H1 (cell line): Measurements from ENCODE around the gene MTMR6. TPM values are rescaled to one million over a fixed set of nuclear protein-coding genes. Genes with fewer than 3 reads are reported as not detected.

Source experiments
- CTCF ChIA-PET: fragments of 300-600 bp; sonication (Branson Sonifier 250); formaldehyde crosslinking; loops from one replicate; lab custom pipeline; 2021; ENCODE audit not compliant: partially characterized antibody; lab: Charles Lee
- POLR2A ChIA-PET: fragments of 300-600 bp; sonication (Branson Sonifier 250); formaldehyde crosslinking; loops from one replicate; lab custom pipeline; 2021; ENCODE audit warnings: inconsistent platforms; ENCODE audit not compliant: partially characterized antibody; lab: Charles Lee
- DNase-seq, 2 experiments: peaks; one replicate each; pipeline versions ENCODE4 v3.0.0 to v3.0.0-alpha.2; 2010 to 2022; ENCODE audit warnings: low spot score in 2 of 2, low read depth in 1 of 2, mixed read lengths in 1 of 2
- FAIRE-seq: peaks from 2 replicates; lab custom pipeline; 2011; peaks lifted over from hg19 to GRCh38; lab: Jason Lieb, UNC
- H2AFZ ChIP-seq: 2 replicates; pipeline ENCODE4 v1.8.1; 2012; ENCODE audit warnings: low read length, inconsistent platforms
- H2AK5ac ChIP-seq: 2 replicates; pipeline ENCODE4 v1.6.1; 2013; ENCODE audit warnings: low read depth, low read length
- H2BK120ac ChIP-seq: replicated peaks from 2 replicates; pipeline ENCODE3; 2013; ENCODE audit warnings: low read depth, low read length, inconsistent platforms
- H2BK12ac ChIP-seq: 2 replicates; pipeline ENCODE4 v1.6.1; 2013; ENCODE audit warnings: low read depth, low read length
- H2BK15ac ChIP-seq: 2 replicates; pipeline ENCODE4 v1.6.1; 2013; ENCODE audit warnings: low read length
- H2BK20ac ChIP-seq: 2 replicates; pipeline ENCODE4 v1.6.1; 2013; ENCODE audit warnings: low read length
- H2BK5ac ChIP-seq: 2 replicates; pipeline ENCODE4 v1.6.1; 2013; ENCODE audit warnings: low read depth, low read length
- H3K14ac ChIP-seq: 2 replicates; pipeline ENCODE4 v1.6.1; 2013; ENCODE audit warnings: inconsistent platforms; ENCODE audit not compliant: insufficient read length
- H3K18ac ChIP-seq: 2 replicates; pipeline ENCODE4 v1.6.1; 2013; ENCODE audit warnings: low read length; ENCODE audit errors: extremely low read depth
- H3K23ac ChIP-seq: 2 replicates; pipeline ENCODE4 v1.6.1; 2013; ENCODE audit warnings: inconsistent platforms; ENCODE audit not compliant: insufficient read length
- H3K23me2 ChIP-seq: 2 replicates; pipeline ENCODE4 v1.6.1; 2013; ENCODE audit warnings: low read depth, low read length
- H3K27ac ChIP-seq: 2 replicates; pipeline ENCODE4 v1.6.1; 2011; ENCODE audit warnings: low read depth, low read length, inconsistent platforms
- H3K27me3 ChIP-seq, 4 experiments: replicated peaks in 1 of 4; 1 replicate in 1 of 4; 2 replicates in 3 of 4; pipeline versions ENCODE4 v1.6.1 to v1.8.1; 2011 to 2013; ENCODE audit warnings: low read length in 3 of 4, mild to moderate bottlenecking in 3 of 4, inconsistent platforms in 2 of 4, mixed read lengths in 2 of 4, moderate library complexity in 1 of 4; ENCODE audit not compliant: control insufficient read depth in 3 of 4, insufficient read depth in 3 of 4; ENCODE audit errors: extremely low read depth in 1 of 4
- H3K36me3 ChIP-seq, 4 experiments: 2 replicates each; pipeline versions ENCODE4 v1.6.1 to v1.8.1; 2011 to 2013; ENCODE audit warnings: mild to moderate bottlenecking in 4 of 4, low read length in 3 of 4, moderate library complexity in 2 of 4, control low read depth in 1 of 4, inconsistent platforms in 1 of 4; ENCODE audit not compliant: insufficient read depth in 4 of 4, control insufficient read depth in 2 of 4
- H3K4ac ChIP-seq: replicated peaks from 2 replicates; pipeline ENCODE3; 2013; ENCODE audit warnings: low read length, low read depth, mixed read lengths, inconsistent platforms; ENCODE audit not compliant: insufficient read length
- H3K4me1 ChIP-seq, 4 experiments: replicated peaks in 1 of 4; 1 replicate in 1 of 4; 2 replicates in 3 of 4; pipeline versions ENCODE4 v1.6.1 to v1.8.1; 2011 to 2013; ENCODE audit warnings: low read length in 3 of 4, inconsistent platforms in 2 of 4, mixed read lengths in 1 of 4; ENCODE audit not compliant: insufficient read depth in 4 of 4, control insufficient read depth in 3 of 4
- H3K4me2 ChIP-seq, 2 experiments: 2 replicates each; pipeline versions ENCODE4 v1.6.1 to v1.8.1; 2011 to 2013; ENCODE audit warnings: low read depth in 2 of 2, low read length in 2 of 2, control low read depth in 1 of 2, inconsistent platforms in 1 of 2, mild to moderate bottlenecking in 1 of 2; ENCODE audit not compliant: insufficient read depth in 1 of 2
- H3K4me3 ChIP-seq, 4 experiments: fragments of 200-600, 300-600 bp in 1 of 4; sonication (generic), shearing (Covaris generic), sonication (Bioruptor Twin) in 1 of 4; 2 replicates each; pipeline versions ENCODE4 v1.5.1 to v1.8.1; 2011 to 2016; ENCODE audit warnings: low read length in 4 of 4, low read depth in 3 of 4, control low read depth in 2 of 4, inconsistent platforms in 2 of 4, mild to moderate bottlenecking in 2 of 4, mixed read lengths in 1 of 4, moderate library complexity in 1 of 4; ENCODE audit not compliant: insufficient read depth in 2 of 4; ENCODE audit errors: extremely low read depth in 1 of 4
- H3K56ac ChIP-seq: replicated peaks from 2 replicates; pipeline ENCODE3; 2013; ENCODE audit warnings: low read depth, mild to moderate bottlenecking, mixed read lengths, low read length, inconsistent platforms; ENCODE audit not compliant: insufficient read length
- H3K79me1 ChIP-seq: 2 replicates; pipeline ENCODE4 v1.6.1; 2013; ENCODE audit warnings: low read depth, low read length, control low read depth
- H3K79me2 ChIP-seq, 2 experiments: 2 replicates each; pipeline versions ENCODE4 v1.6.1 to v1.8.1; 2012 to 2013; ENCODE audit warnings: low read length in 2 of 2, mild to moderate bottlenecking in 2 of 2, inconsistent platforms in 1 of 2; ENCODE audit not compliant: insufficient read depth in 2 of 2, control insufficient read depth in 1 of 2
- H3K9ac ChIP-seq, 4 experiments: replicated peaks in 1 of 4; 1 replicate in 1 of 4; 2 replicates in 3 of 4; pipeline versions ENCODE4 v1.6.1 to v1.8.1; 2011 to 2013; ENCODE audit warnings: low read depth in 3 of 4, low read length in 3 of 4, control low read depth in 2 of 4, mild to moderate bottlenecking in 2 of 4, moderate library complexity in 2 of 4, inconsistent platforms in 1 of 4; ENCODE audit errors: extremely low read depth in 1 of 4
- H3K9me3 ChIP-seq, 2 experiments: 2 replicates each; pipeline versions ENCODE4 v1.6.1 to v1.8.1; 2012 to 2013; ENCODE audit warnings: mild to moderate bottlenecking in 2 of 2, moderate library complexity in 2 of 2, control low read depth in 1 of 2, inconsistent platforms in 1 of 2, low read depth in 1 of 2, low read length in 1 of 2, mixed read lengths in 1 of 2; ENCODE audit not compliant: insufficient read depth in 2 of 2
- H4K20me1 ChIP-seq, 2 experiments: replicated peaks in 1 of 2; 2 replicates each; pipeline versions ENCODE3 to v1.8.1; 2011 to 2013; ENCODE audit warnings: inconsistent platforms in 2 of 2, low read length in 2 of 2, mild to moderate bottlenecking in 1 of 2; ENCODE audit not compliant: insufficient read depth in 2 of 2, control insufficient read depth in 1 of 2
- H4K5ac ChIP-seq: 2 replicates; pipeline ENCODE4 v1.6.1; 2013; ENCODE audit warnings: low read length, low read depth, mixed read lengths, inconsistent platforms; ENCODE audit not compliant: insufficient read length
- H4K8ac ChIP-seq: 2 replicates; pipeline ENCODE4 v1.8.0; 2013; ENCODE audit warnings: mild to moderate bottlenecking, moderate library complexity, low read length, inconsistent platforms; ENCODE audit not compliant: insufficient read depth; ENCODE audit errors: extremely low read depth
- H4K91ac ChIP-seq: replicated peaks from 2 replicates; pipeline ENCODE3; 2013; ENCODE audit warnings: low read length, mixed read lengths, inconsistent platforms; ENCODE audit not compliant: insufficient read length
- BRCA1 ChIP-seq: IDR thresholded peaks from 2 replicates; pipeline ENCODE4 v1.6.1; 2012; ENCODE audit warnings: low read depth, low read length, improper control_type of control experiment
- CBX5 ChIP-seq: fragments of 300-800, 300-1000 bp; sonication (generic); IDR thresholded peaks from 2 replicates; pipeline ENCODE4 v1.7.1; 2016; ENCODE audit warnings: antibody characterized with exemption, low read length, low read depth
- CHD1 ChIP-seq: IDR thresholded peaks from 2 replicates; pipeline ENCODE4 v1.6.1; 2012; ENCODE audit warnings: low read depth, low read length, improper control_type of control experiment
- CTBP2 ChIP-seq: IDR thresholded peaks from 2 replicates; pipeline ENCODE4 v1.7.0; 2011; ENCODE audit warnings: borderline replicate concordance, mild to moderate bottlenecking, moderate library complexity, mixed read lengths, low read length; ENCODE audit not compliant: insufficient read depth, insufficient read length
- GABPA ChIP-seq: IDR thresholded peaks from 2 replicates; pipeline ENCODE4 v1.6.1; 2011; ENCODE audit warnings: mild to moderate bottlenecking, low read length, moderate library complexity, borderline replicate concordance; ENCODE audit not compliant: insufficient read depth
- GTF2F1 ChIP-seq: IDR thresholded peaks from 2 replicates; pipeline ENCODE4 v1.6.1; 2012; ENCODE audit warnings: low read depth, low read length, improper control_type of control experiment, borderline replicate concordance
- JUN ChIP-seq: IDR thresholded peaks from 2 replicates; pipeline ENCODE4 v1.6.1; 2011; ENCODE audit warnings: low read depth, mild to moderate bottlenecking, improper control_type of control experiment, low read length
- JUND ChIP-seq: IDR thresholded peaks from 2 replicates; pipeline ENCODE4 v1.6.1; 2011; ENCODE audit warnings: mild to moderate bottlenecking, improper control_type of control experiment, low read length
- KDM5A ChIP-seq: fragments of 200-600 bp; IDR thresholded peaks from 2 replicates; pipeline ENCODE4 v1.7.1; 2012; ENCODE audit warnings: mild to moderate bottlenecking, low read length, inconsistent platforms, mixed read lengths
- POLR2A ChIP-seq, 2 experiments: IDR thresholded peaks; 1 replicate in 1 of 2; 2 replicates in 1 of 2; pipeline ENCODE4 v1.6.1; 2011; ENCODE audit warnings: low read depth in 2 of 2, low read length in 2 of 2, mild to moderate bottlenecking in 2 of 2; ENCODE audit errors: control extremely low read depth in 1 of 2
- POLR2AphosphoS5 ChIP-seq: IDR thresholded peaks from 2 replicates; pipeline ENCODE4 v1.6.1; 2011; ENCODE audit warnings: low read depth, low read length
- POU5F1 ChIP-seq: IDR thresholded peaks from 2 replicates; pipeline ENCODE4 v1.6.1; 2011; ENCODE audit warnings: low read depth, mild to moderate bottlenecking, low read length, moderate library complexity
- RAD21 ChIP-seq, 2 experiments: IDR thresholded peaks in 1 of 2; conservative IDR thresholded peaks in 1 of 2; 2 replicates each; pipeline ENCODE4 v1.6.1; 2011; ENCODE audit warnings: low read depth in 2 of 2, low read length in 2 of 2, improper control_type of control experiment in 1 of 2, inconsistent platforms in 1 of 2, mild to moderate bottlenecking in 1 of 2, moderate library complexity in 1 of 2
- RFX5 ChIP-seq: IDR thresholded peaks from 2 replicates; pipeline ENCODE4 v1.6.1; 2011; ENCODE audit warnings: low read depth, low read length, improper control_type of control experiment, borderline replicate concordance
- SUZ12 ChIP-seq: fragments of 200-600 bp; sonication (generic); IDR thresholded peaks from 2 replicates; pipeline ENCODE4 v1.6.1; 2012; ENCODE audit warnings: mild to moderate bottlenecking, inconsistent platforms, low read length, moderate library complexity, mixed read lengths
- WGBS, 2 experiments: shearing (Covaris generic) in 1 of 2; methylation state at CpG; one replicate each; pipeline versions ENCODE4 v1.1.6 to v1.1.7; 2013 to 2015; ENCODE audit warnings: low lambda C conversion rate in 2 of 2, mixed read lengths in 2 of 2, inconsistent platforms in 1 of 2, low coverage in 1 of 2, missing lambda C conversion rate in 1 of 2; ENCODE audit not compliant: insufficient replicate concordance in 2 of 2, insufficient coverage in 1 of 2, insufficient read length in 1 of 2; ENCODE audit errors: extremely low coverage in 1 of 2, missing lambda C conversion rate in 1 of 2; 5-methylcytosine and 5-hydroxymethylcytosine counted together
- polyA plus RNA-seq, 7 experiments: library from polyadenylated mRNA; depleted of rRNA in 3 of 7; stranded (reverse) in 5 of 7; unstranded in 2 of 7; fragments of >200 nt in 5 of 7; fragments of 200-250 nt in 2 of 7; gene quantifications; 1 replicate in 5 of 7; 2 replicates in 1 of 7; 4 replicates in 1 of 7; pipeline versions ENCODE4 v1.2.1 to v1.2.3, GENCODE V29; 2011 to 2013; ENCODE audit warnings: missing spikeins in 2 of 7, mixed read lengths in 2 of 7
- total RNA-seq: library from RNA; stranded (reverse); fragmentation: NEBNext Ultra II Directional; extraction: Animal tissue kit (Norgen Biotek cat#: 25700); gene quantifications from 2 replicates; pipeline ENCODE4 v1.2.1, GENCODE V29; 2021

Gene MTMR6
- total and polyA plus RNA-seq, 2 of the 8 experiments (the other 6 are each of a cell fraction or from before 2014, with no cell fraction given) = 2.1 to 8.4 TPM

DNA sequence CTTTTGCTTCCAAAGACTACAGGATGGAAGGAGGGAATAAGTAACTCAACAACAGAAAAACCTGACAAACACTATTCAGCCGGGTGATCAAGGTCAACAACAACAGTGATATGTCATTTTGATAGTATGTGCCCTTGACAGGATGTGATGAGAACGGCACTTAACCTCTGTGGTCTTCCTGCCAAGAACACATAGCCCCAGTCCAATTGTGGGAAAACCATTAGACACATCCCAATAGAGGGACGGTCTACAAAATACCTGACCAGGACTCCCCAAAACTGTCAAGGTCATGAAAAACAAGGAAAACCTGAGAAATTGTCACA, 72.1 kb downstream of the MTMR6 start:
- Histone ChIP-seq H4K91ac (no peak overlapping the region), H2BK20ac (no peak overlapping the region), H4K8ac (no peak overlapping the region), H3K79me2 (no peaks in the 10 kb centered on the region), H4K5ac (no peak overlapping the region), H3K27me3 (no peaks in the 10 kb centered on the region), H3K23me2 (no peaks in the 10 kb centered on the region; the same call in 1 of the 2 replicates), H4K20me1 (no peaks in the 10 kb centered on the region), H3K4me2 (no peak overlapping the region), H3K36me3 (no peaks in the 10 kb centered on the region), H3K56ac (no peak overlapping the region), H3K9ac (no peak overlapping the region), H2BK120ac (no peak overlapping the region), H3K23ac (no peak overlapping the region), H3K4me1 (peaks cover 0 to 6% (median 4%) of the 10 kb centered on the region in 4 experiments; a peak in 2 of 7 replicates), H2BK12ac (0 out of 2 replicates have a peak overlapping the region, but pooled peaks have one; percentile 39), H3K4me3 (no peak overlapping the region), H2BK5ac (no peak overlapping the region), H3K18ac (no peak overlapping the region), H3K14ac (no peak overlapping the region), H3K9me3 (no peaks in the 10 kb centered on the region), H3K79me1 (no peaks in the 10 kb centered on the region), H3K4ac (no peak overlapping the region), H2BK15ac (no peak overlapping the region), H3K27ac (no peak overlapping the region), H2AFZ (no peak overlapping the region), H2AK5ac (no peak overlapping the region)
- ChIA-PET CTCF (interaction anchor here (0.8 to 2.6 kb wide), 4 partner anchors 13 to 216 kb away, joined by 3 to 16 read pairs (median 3); no protein-coding TSS in a partner anchor), POLR2A (no interaction called here)
- TF ChIP-seq POLR2AphosphoS5 (no peak), GTF2F1 (no peak), JUND (no peak), POLR2A (IDR thresholded peaks at IDR 0.05; ENCODE audit: control extremely low read depth in 1 of 2, low read depth in 2 of 2, low read length in 2 of 2) (no peak), KDM5A (no peak), GABPA (no peak), BRCA1 (no peak), POU5F1 (no peak), CTBP2 (no peak), CBX5 (no peak), CHD1 (no peak), RFX5 (no peak), RAD21 (IDR thresholded peaks at IDR 0.05 in 1 of 2, conservative IDR thresholded peaks at IDR 0.05 in 1 of 2; ENCODE audit: low read depth in 2 of 2, low read length in 2 of 2) (no peak), JUN (no peak), SUZ12 (no peak)
- FAIRE-seq = no peak
- WGBS, 2 experiments = 83% methylated on average over 3 of the region's 3 CpGs; no CpG with 5 or more reads in 1 of the 2 experiments
- no peak for DNase-seq
